Measurements from ENCODE around the gene SLC12A5. TPM values are rescaled to one million over a fixed set of nuclear protein-coding genes. Genes with fewer than 3 reads are reported as not detected.
"Not testable (repeated sequence)": the region's sequence is repeated elsewhere in the genome, so short reads cannot be mapped to it uniquely, and the experiment has no call there.

Gene SLC12A5
- total RNA-seq, 4 donors from 2014 or later = 5.2 TPM; not detected in 3

GRCh38 chr20:46089417-46090388 lies 60.7 kb downstream of the SLC12A5 start, which contains the start of gene NCOA5:
TSS of gene NCOA5 (minus strand) at chr20:46089962. CDS start at chr20:46079424, 10,538 bp downstream.
- Histone ChIP-seq H3K4me3 (peak within 1 kb of the TSS; percentile 77 to 99 (median 79)), H3K27ac (peak within 1 kb of the TSS; percentile 98 to 100 (median 99)), H3K9me3 (no peaks in the 10 kb centered on the region), H3K4me1 (peaks cover 0 to 48% (median 43%) of the 10 kb centered on the region in 4 donors), H3K36me3 (no peaks in the 10 kb centered on the region), H3K27me3 (no peaks in the 10 kb centered on the region)
- DNase-seq (ENCODE audit: low spot score in 2 of 2) = peak; percentile 90 to 92
- peak; percentile 58 to 95 for TF ChIP-seq EP300 (IDR thresholded peaks at IDR 0.05)
- TF ChIP-seq CTCF (IDR thresholded peaks at IDR 0.05) = peak in 3 of 5 experiments; percentile 6 to 75 (median 30)
- TF ChIP-seq POLR2A (IDR thresholded peaks at IDR 0.05) = peak; percentile 81 to 88
- 0% methylated on average over 15 to 65 of the region's 100 CpGs for WGBS, 2 donors

GRCh38 chr20:46091622-46092535 lies 62.9 kb downstream of the SLC12A5 start:
- not testable (repeated sequence) for H3K9me3 ChIP-seq; H3K27ac ChIP-seq; DNase-seq (ENCODE audit: low spot score in 2 of 2); H3K4me3 ChIP-seq; H3K27me3 ChIP-seq; H3K36me3 ChIP-seq
- WGBS, 2 donors = 95 to 96% methylated on average over 28 to 39 of the region's 52 CpGs
- peaks cover 0 to 26% (median 24%) of the 10 kb centered on the region in 4 donors for H3K4me1 ChIP-seq

- no peaks in the 10 kb centered on the region for H3K9me3 ChIP-seq
- peaks cover 0 to 9% (median 7%) of the 10 kb centered on the region in 4 donors for H3K4me1 ChIP-seq
- peaks cover 0 to 5% of the 10 kb centered on the region in 2 donors for H3K27me3 ChIP-seq
- TF ChIP-seq POLR2A (IDR thresholded peaks at IDR 0.05) = no peak
- no peak for TF ChIP-seq CTCF (IDR thresholded peaks at IDR 0.05)
- TF ChIP-seq EP300 (IDR thresholded peaks at IDR 0.05) = no peak
- H3K4me3 ChIP-seq = no peak overlapping the region
- WGBS, 2 donors = 65 to 76% methylated on average over 2 of the region's 2 CpGs
- no peak overlapping the region for H3K27ac ChIP-seq
- no peak for DNase-seq (ENCODE audit: low spot score in 2 of 2)
- no peaks in the 10 kb centered on the region for H3K36me3 ChIP-seq
Measured at GRCh38 chr20:46093531-46093930, 64.5 kb downstream of the SLC12A5 start.

- Histone ChIP-seq H3K27me3 (peaks cover 0 to 66% of the 10 kb centered on the region in 2 donors), H3K4me1 (peaks cover 0 to 5% (median 0%) of the 10 kb centered on the region in 4 donors), H3K27ac (no peak overlapping the region), H3K36me3 (no peaks in the 10 kb centered on the region), H3K4me3 (peak overlapping the region in 1 of 4 donors; percentile 11), H3K9me3 (no peaks in the 10 kb centered on the region)
- TF ChIP-seq CTCF (IDR thresholded peaks at IDR 0.05) = peak in 1 of 5 experiments; percentile 24
- TF ChIP-seq EP300 (IDR thresholded peaks at IDR 0.05) = no peak
- no peak for TF ChIP-seq POLR2A (IDR thresholded peaks at IDR 0.05)
- DNase-seq (ENCODE audit: low spot score in 2 of 2) = no peak
- WGBS, 2 donors = 31 to 35% methylated on average over 46 of the region's 48 CpGs
Measured at GRCh38 chr20:46099491-46100287, 70.7 kb downstream of the SLC12A5 start.

- H3K4me3 ChIP-seq; H3K9me3 ChIP-seq; DNase-seq (ENCODE audit: low spot score in 2 of 2); H3K27ac ChIP-seq; H3K36me3 ChIP-seq; H3K4me1 ChIP-seq: not testable (repeated sequence)
- WGBS, 2 donors = 83 to 85% methylated on average over 7 of the region's 7 CpGs
- peaks cover 0 to 72% of the 10 kb centered on the region in 2 donors for H3K27me3 ChIP-seq
Measured at GRCh38 chr20:46100444-46100843, 71.4 kb downstream of the SLC12A5 start.
